ENCODE results near the gene OVOL1. TPM values are rescaled to one million over a fixed set of nuclear protein-coding genes. Genes with fewer than 3 reads are reported as not detected.

Gene OVOL1
- total RNA-seq, 1 donor from 2014 or later = not detected

- no peaks in the 10 kb centered on the region for H3K9me3 Mint-ChIP-seq
- TF ChIP-seq CTCF (conservative IDR thresholded peaks at IDR 0.05) = no peak
- no peaks in the 10 kb centered on the region for H3K36me3 Mint-ChIP-seq (ENCODE audit: low read depth)
- no peak for DNase-seq (ENCODE audit: low read depth, low spot score)
- peaks cover 8% of the 10 kb centered on the region for H3K27me3 Mint-ChIP-seq (ENCODE audit: low read depth)
- H3K4me1 Mint-ChIP-seq = no peaks in the 10 kb centered on the region
- no peak overlapping the region for H3K27ac Mint-ChIP-seq (ENCODE audit: unreplicated experiment)
- H3K4me3 Mint-ChIP-seq = no peak overlapping the region
Observed at GRCh38 chr11:65844231-65844872, 57.5 kb downstream of the OVOL1 start.

Other genes starting within 250 kb of the OVOL1 start
- 21.0 and 22.5 TPM in 2 replicates for gene LTBP3, start 228.7 kb upstream of the OVOL1 start, total RNA-seq
- 32.2 and 33.2 TPM in 2 replicates for gene ZNRD2, start 216.6 kb upstream of the OVOL1 start, total RNA-seq
- gene FAM89B, start 214.5 kb upstream of the OVOL1 start, total RNA-seq = 82.4 and 86.3 TPM in 2 replicates
- 13.6 and 15.3 TPM in 2 replicates for gene EHBP1L1, start 211.0 kb upstream of the OVOL1 start, total RNA-seq
- 1.0 and 1.1 TPM in 2 replicates for gene KCNK7, start 191.3 kb upstream of the OVOL1 start, total RNA-seq
- 88.3 and 94.0 TPM in 2 replicates for gene MAP3K11, start 172.8 kb upstream of the OVOL1 start, total RNA-seq
- 58.2 and 58.9 TPM in 2 replicates for gene PCNX3, start 171.3 kb upstream of the OVOL1 start, total RNA-seq
- 17.5 and 23.6 TPM in 2 replicates for gene SIPA1, start 149.0 kb upstream of the OVOL1 start, total RNA-seq
- 49.0 and 53.7 TPM in 2 replicates for gene RELA, start 124.1 kb upstream of the OVOL1 start, total RNA-seq
- gene KAT5, start 74.8 kb upstream of the OVOL1 start, total RNA-seq = 70.5 and 74.9 TPM in 2 replicates
- gene RNASEH2C, start 66.3 kb upstream of the OVOL1 start, total RNA-seq = 69.4 and 72.1 TPM in 2 replicates
- 10.7 and 10.8 TPM in 2 replicates for gene AP5B1, start 6.1 kb upstream of the OVOL1 start, total RNA-seq
- gene SNX32, start 46.9 kb downstream of the OVOL1 start, total RNA-seq = 1.9 and 2.4 TPM in 2 replicates
- 1,357 and 1,437 TPM in 2 replicates for gene CFL1, start 71.1 kb downstream of the OVOL1 start, total RNA-seq
- 63.8 and 73.5 TPM in 2 replicates for gene MUS81, start 73.4 kb downstream of the OVOL1 start, total RNA-seq
- gene EFEMP2, start 85.7 kb downstream of the OVOL1 start, total RNA-seq = 36.0 and 38.0 TPM in 2 replicates
- not detected in 2 replicates for gene CTSW, start 92.8 kb downstream of the OVOL1 start, total RNA-seq
- 88.1 and 90.0 TPM in 2 replicates for gene FIBP, start 101.4 kb downstream of the OVOL1 start, total RNA-seq
- gene CCDC85B, start 103.6 kb downstream of the OVOL1 start, total RNA-seq = 29.3 and 29.4 TPM in 2 replicates
- 4.2 and 4.7 TPM in 2 replicates for gene FOSL1, start 113.3 kb downstream of the OVOL1 start, total RNA-seq
- 25.7 and 27.2 TPM in 2 replicates for gene C11orf68, start 132.0 kb downstream of the OVOL1 start, total RNA-seq
- gene DRAP1, start 132.4 kb downstream of the OVOL1 start, total RNA-seq = 101 and 110 TPM in 2 replicates
- gene TSGA10IP, start 158.4 kb downstream of the OVOL1 start, total RNA-seq = 1.8 and 2.7 TPM in 2 replicates
- 64.7 and 66.4 TPM in 2 replicates for gene SART1, start 174.7 kb downstream of the OVOL1 start, total RNA-seq
- gene EIF1AD, start 215.1 kb downstream of the OVOL1 start, total RNA-seq = 58.0 and 61.0 TPM in 2 replicates
- 348 and 358 TPM in 2 replicates for gene BANF1, start 215.4 kb downstream of the OVOL1 start, total RNA-seq
- not detected in 2 replicates for gene CST6, start 224.9 kb downstream of the OVOL1 start, total RNA-seq
- not detected in 2 replicates for gene CATSPER1, start 239.4 kb downstream of the OVOL1 start, total RNA-seq